ENCODE results near the gene TIE1.

TIE1 gene

DNA sequence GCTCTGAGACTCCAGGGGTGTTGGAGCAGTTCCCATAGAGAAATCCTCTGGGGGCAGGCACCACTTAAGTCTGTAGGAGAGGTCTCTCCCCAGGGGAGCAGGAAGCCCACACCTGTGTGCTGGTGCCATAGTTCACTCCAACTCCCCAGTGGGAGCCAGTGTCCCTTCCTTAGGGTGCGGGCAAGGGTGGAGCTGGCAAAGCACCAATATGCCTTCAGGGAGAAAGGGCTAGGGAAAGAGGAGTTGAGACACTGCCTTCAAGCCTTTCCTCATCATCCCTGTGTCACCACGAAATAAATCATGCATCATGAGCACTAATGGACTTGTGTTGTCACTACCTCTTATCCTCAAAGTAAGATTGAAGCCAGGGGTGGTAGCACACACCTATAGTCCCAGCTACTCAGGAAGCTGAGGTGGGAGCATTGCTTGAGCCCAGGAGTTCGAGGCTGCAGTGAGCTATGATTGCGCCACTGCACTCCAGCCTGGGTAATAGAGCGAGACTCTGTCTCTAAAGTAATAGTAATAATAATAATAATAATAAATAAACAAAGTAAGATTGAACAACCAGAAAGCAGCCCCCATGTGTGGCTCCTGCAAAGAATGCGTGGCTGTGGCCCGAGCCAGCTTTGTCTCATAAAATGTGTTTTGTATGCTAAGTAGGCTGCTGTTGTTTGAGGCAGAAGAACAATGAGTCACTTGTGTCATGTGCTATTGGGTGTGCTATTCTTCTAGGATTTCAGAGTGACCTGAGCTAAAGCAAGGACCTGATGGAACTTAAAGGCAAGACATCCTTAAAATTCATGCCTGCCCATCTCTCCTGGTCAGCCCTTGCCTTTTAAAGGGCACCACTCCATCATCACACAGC is 6.7 kb upstream of the TIE1 start:
- peaks cover 39% of the 10 kb centered on the region for H3K4me1 ChIP-seq (ENCODE audit: insufficient read depth, low read length)
- H3K9ac ChIP-seq (ENCODE audit: low read depth, low read length), result no peak overlapping the region
- H3K9me3 ChIP-seq (ENCODE audit: control insufficient read depth, insufficient read depth, low read length), result no peaks in the 10 kb centered on the region
- H3K36me3 ChIP-seq (ENCODE audit: insufficient read depth, low read length), result no peaks in the 10 kb centered on the region

DNA sequence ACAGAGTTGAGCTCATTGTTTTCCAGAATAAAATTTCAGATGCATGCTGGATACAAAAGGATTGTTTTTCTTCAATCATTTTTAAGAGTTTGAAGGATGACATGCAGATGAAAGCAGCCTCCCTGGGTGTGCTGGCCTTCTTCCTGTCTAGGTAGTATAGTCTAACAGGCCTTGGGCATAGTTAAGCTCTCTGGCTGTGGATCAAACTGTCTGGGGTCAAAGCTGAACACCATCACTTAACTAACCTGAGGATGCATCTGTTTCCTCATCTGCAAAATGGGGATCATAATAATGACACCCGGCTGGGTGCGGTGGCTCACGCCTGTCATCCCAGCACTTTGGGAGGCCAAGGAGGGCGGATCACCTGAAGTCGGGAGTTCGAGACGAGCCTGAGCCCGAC is 6.0 kb upstream of the TIE1 start:
- peaks cover 45% of the 10 kb centered on the region for H3K4me1 ChIP-seq (ENCODE audit: insufficient read depth, low read length)
- no peaks in the 10 kb centered on the region for H3K9me3 ChIP-seq (ENCODE audit: control insufficient read depth, insufficient read depth, low read length)
- no peak overlapping the region for H3K9ac ChIP-seq (ENCODE audit: low read depth, low read length)
- no peaks in the 10 kb centered on the region for H3K36me3 ChIP-seq (ENCODE audit: insufficient read depth, low read length)

DNA sequence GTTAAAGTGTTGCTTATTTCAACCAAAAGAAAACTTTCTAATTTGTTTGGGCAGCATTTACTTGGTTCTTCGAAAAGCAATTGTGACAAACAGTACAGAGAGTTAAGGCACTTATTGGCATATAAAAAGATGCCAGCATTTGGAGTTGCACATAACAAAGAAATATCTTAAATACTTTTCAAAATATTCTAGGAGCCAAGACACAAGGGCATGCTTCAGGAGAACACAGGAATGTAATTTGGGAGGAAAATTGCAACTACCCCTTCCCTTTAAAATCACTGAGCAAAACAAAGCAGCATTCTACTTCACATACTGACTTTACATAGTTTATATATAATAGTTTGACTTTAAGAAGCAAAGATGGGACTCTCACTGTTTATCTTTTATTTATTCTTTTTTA is 4.6 kb upstream of the TIE1 start:
- no peaks in the 10 kb centered on the region for H3K9me3 ChIP-seq (ENCODE audit: control insufficient read depth, insufficient read depth, low read length)
- H3K36me3 ChIP-seq (ENCODE audit: insufficient read depth, low read length), result no peaks in the 10 kb centered on the region
- no peak overlapping the region for H3K9ac ChIP-seq (ENCODE audit: low read depth, low read length)
- H3K4me1 ChIP-seq (ENCODE audit: insufficient read depth, low read length), result peaks cover 51% of the 10 kb centered on the region

DNA sequence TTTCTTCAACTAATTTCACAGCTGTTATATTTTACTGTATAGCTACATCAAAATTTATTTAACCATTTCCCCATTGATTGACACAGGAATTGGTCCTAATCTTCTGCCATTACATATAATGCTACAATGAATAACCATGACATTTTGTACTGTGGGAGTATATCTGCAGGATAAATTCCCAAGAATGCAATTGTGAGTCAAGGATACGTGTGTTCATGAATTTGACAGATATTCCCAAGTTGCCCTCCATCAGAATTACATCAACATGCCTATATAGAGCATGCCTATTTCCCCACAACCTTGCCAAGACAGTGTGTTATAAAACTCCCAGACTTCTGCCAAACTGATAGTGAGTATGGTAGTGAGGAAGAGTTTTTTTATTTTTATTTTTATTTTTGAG is 2.7 kb upstream of the TIE1 start:
- Histone ChIP-seq H3K4me1 (ENCODE audit: insufficient read depth, low read length) (peaks cover 57% of the 10 kb centered on the region), H3K36me3 (ENCODE audit: insufficient read depth, low read length) (no peaks in the 10 kb centered on the region), H3K9ac (ENCODE audit: low read depth, low read length) (no peak overlapping the region), H3K9me3 (ENCODE audit: control insufficient read depth, insufficient read depth, low read length) (no peaks in the 10 kb centered on the region)

DNA sequence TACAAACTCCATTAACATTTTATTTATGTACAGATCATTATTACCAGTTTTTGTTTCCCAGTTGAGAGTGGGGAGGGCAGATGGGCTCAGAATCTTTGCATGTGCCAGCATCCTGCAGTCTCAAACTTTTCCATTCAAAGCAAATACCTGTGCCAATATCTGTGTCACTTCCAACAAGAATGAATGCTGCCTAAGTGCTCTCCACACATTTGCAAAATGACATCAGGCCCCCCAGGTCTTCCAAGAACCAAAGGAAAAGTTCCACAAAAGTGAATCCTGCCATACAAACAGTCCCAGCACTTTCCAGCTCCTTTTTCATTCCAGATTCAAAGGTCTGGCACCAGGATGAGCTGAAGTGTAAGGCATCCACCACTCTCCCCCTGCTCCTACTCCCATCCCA is 1.7 kb upstream of the TIE1 start:
- no peaks in the 10 kb centered on the region for H3K9me3 ChIP-seq (ENCODE audit: control insufficient read depth, insufficient read depth, low read length)
- H3K9ac ChIP-seq (ENCODE audit: low read depth, low read length), result no peak overlapping the region
- H3K36me3 ChIP-seq (ENCODE audit: insufficient read depth, low read length), result no peaks in the 10 kb centered on the region
- H3K4me1 ChIP-seq (ENCODE audit: insufficient read depth, low read length), result peaks cover 54% of the 10 kb centered on the region

DNA sequence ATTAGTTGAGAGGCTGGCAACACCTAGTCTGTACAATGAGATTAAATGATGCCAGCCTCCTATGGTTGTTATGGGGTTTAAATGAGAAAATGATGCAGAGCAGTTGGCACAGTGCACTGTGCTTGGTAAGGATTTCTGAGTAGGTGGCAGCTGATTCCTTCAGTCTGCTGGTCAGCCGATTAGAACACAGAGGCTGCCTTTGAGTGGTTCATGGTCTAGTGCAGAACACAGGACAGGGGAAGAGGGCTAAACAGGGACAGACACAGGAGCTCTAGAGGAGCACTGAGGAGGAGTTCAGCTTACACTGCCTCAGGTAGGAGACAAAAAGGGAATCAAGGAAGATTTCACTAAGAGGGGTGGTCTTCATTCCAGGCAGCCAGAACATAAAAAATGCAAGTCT is 1.4 kb downstream of the TIE1 start:
- Histone ChIP-seq H3K9ac (ENCODE audit: low read depth, low read length) (no peak overlapping the region), H3K4me1 (ENCODE audit: insufficient read depth, low read length) (peaks cover 28% of the 10 kb centered on the region), H3K9me3 (ENCODE audit: control insufficient read depth, insufficient read depth, low read length) (no peaks in the 10 kb centered on the region), H3K36me3 (ENCODE audit: insufficient read depth, low read length) (no peaks in the 10 kb centered on the region; the same call in 1 of the 2 replicates)

DNA sequence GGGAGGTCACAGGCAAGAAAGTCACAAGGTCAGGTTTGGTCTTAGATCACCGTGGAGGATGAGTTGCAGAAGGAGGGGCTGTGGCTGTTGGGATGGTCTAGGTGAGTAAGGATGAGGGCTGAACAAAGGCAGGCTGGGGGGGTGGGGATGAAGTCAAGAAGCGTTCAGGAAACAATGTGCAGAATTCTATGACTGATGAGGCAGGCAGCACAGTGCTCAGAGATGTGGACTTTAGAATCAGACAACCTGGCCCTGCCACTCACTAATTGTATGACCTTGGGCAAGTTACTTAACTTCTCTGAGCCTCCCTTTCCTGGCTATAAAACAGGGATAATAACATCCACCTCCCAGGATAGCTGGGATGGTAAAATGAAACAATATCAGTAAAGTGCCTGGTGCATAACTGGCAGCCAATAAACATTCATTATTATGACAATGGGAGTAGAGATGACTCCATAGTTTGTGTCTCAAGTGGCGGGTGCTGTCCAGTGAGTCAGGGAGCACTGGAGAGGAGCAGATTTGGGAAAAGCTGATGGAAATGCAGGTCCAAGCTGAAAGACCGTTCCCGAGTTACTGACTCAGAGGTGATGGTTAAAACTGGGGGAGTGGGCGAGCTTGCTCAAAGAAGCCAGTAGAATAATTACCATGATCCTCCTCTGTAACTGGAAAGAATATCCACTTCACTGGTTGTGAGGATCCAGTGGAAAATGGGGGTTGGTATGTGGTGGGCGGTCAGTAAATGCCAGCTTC is 2.1 kb downstream of the TIE1 start:
- Histone ChIP-seq H3K9ac (ENCODE audit: low read depth, low read length) (no peak overlapping the region), H3K36me3 (ENCODE audit: insufficient read depth, low read length) (no peaks in the 10 kb centered on the region; the same call in 1 of the 2 replicates), H3K4me1 (ENCODE audit: insufficient read depth, low read length) (peaks cover 24% of the 10 kb centered on the region), H3K9me3 (ENCODE audit: control insufficient read depth, insufficient read depth, low read length) (no peaks in the 10 kb centered on the region)

DNA sequence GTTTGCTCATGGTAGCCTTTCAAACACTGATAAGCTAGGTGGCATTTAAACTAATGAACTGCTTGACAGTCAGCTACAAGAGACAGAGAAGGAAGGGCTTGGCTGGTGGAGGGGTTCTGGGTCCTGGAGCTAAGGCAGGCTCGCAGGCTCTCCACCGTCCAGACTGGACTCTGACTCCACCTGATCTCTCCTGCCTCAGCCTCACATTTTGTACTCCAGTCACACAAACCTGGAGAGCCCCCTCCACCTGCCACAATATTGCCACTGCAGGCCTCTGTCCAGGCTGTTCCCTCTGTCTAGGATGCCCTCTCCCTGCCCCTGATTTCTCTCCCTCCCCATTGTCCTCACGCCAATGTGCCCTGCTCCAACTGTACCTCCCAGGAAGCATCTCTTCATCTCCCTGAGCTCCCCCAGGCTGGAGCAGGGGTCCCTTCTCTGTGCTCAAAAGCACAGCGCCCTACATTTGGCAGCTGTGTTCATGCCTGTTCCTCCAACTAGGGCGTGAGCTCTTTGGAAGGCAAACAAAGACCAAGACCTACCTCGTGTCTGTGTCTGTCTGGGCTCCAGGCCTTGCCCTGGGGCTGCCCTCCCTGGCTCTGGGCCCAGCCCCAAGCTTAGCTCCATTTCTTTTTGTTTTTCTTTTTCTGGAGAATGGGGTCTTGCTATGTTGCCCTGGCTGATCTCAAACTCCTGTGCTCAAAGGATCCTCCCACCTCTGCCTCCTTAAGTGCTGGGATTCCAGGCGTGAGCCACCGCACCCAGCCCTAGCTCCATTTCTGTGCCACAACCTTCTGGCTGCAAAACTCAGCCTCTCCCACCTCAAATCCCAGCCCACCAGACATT is 2.9 kb downstream of the TIE1 start:
- Histone ChIP-seq H3K9ac (ENCODE audit: low read depth, low read length) (no peak overlapping the region), H3K4me1 (ENCODE audit: insufficient read depth, low read length) (peaks cover 23% of the 10 kb centered on the region), H3K9me3 (ENCODE audit: control insufficient read depth, insufficient read depth, low read length) (no peaks in the 10 kb centered on the region), H3K36me3 (ENCODE audit: insufficient read depth, low read length) (no peaks in the 10 kb centered on the region; the same call in 1 of the 2 replicates)

DNA sequence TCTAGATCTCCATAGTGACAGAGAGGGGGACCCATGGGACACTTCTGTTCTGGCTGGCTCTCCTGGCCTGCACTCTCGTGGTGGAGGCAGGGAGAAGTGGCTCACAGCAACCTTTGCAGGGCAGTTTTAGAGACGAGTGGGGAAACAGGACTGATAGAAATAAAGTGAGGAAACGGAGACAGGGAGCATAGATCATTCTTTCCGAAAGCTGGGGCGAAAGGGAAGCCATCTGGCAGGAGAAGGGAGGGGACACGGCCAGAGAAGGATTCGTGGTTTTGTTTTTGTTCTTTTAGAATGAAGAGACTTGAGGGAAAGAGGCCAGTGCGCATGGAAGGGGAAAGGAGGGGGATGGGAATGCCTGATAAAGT is 3.5 kb downstream of the TIE1 start:
- peaks cover 17% of the 10 kb centered on the region for H3K4me1 ChIP-seq (ENCODE audit: insufficient read depth, low read length)

DNA sequence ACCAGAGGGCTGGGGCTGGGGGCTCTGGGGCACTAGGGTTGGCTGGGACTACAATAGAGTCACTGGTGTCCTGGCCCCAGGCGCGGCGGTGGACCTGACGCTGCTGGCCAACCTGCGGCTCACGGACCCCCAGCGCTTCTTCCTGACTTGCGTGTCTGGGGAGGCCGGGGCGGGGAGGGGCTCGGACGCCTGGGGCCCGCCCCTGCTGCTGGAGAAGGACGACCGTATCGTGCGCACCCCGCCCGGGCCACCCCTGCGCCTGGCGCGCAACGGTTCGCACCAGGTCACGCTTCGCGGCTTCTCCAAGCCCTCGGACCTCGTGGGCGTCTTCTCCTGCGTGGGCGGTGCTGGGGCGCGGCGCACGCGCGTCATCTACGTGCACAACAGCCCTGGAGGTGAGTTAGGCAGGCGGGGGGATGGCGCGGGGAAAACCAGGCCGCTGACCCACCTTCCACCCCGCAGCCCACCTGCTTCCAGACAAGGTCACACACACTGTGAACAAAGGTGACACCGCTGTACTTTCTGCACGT is 4.1 kb downstream of the TIE1 start:
- Histone ChIP-seq H3K36me3 (ENCODE audit: insufficient read depth, low read length) (no peaks in the 10 kb centered on the region; the same call in 1 of the 2 replicates), H3K9ac (ENCODE audit: low read depth, low read length) (no peak overlapping the region), H3K4me1 (ENCODE audit: insufficient read depth, low read length) (peaks cover 12% of the 10 kb centered on the region), H3K9me3 (ENCODE audit: control insufficient read depth, insufficient read depth, low read length) (no peaks in the 10 kb centered on the region)

More for the DNA sequence above, 3.5 kb downstream of the TIE1 start:
- Histone ChIP-seq H3K9me3 (ENCODE audit: control insufficient read depth, insufficient read depth, low read length) (no peaks in the 10 kb centered on the region), H3K36me3 (ENCODE audit: insufficient read depth, low read length) (no peaks in the 10 kb centered on the region; the same call in 1 of the 2 replicates), H3K9ac (ENCODE audit: low read depth, low read length) (no peak overlapping the region)

DNA sequence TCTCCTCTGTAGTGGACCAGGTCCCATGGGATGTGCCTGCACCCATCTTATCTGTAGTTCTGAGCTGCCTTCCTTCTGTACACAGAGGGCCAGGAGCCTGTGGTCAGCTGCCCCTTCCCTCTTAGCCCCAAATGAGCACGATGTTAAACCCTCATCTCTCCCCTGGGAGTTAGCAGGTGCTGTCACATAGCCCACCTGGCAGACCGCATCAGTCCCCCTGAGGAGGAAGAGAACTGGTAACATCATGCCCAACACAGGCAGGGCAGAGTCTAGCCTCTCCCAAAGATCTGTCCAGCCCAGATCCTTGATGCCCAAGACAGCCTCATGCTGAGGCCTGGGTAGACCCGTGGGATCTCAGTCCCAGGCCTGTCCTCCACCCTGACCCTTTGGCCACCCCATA is 4.7 kb downstream of the TIE1 start:
- H3K4me1 ChIP-seq (ENCODE audit: insufficient read depth, low read length), result peaks cover 7% of the 10 kb centered on the region; the same call in 1 of the 2 replicates
- no peaks in the 10 kb centered on the region for H3K9me3 ChIP-seq (ENCODE audit: control insufficient read depth, insufficient read depth, low read length)
- no peaks in the 10 kb centered on the region; the same call in 1 of the 2 replicates for H3K36me3 ChIP-seq (ENCODE audit: insufficient read depth, low read length)
- H3K9ac ChIP-seq (ENCODE audit: low read depth, low read length), result no peak overlapping the region

DNA sequence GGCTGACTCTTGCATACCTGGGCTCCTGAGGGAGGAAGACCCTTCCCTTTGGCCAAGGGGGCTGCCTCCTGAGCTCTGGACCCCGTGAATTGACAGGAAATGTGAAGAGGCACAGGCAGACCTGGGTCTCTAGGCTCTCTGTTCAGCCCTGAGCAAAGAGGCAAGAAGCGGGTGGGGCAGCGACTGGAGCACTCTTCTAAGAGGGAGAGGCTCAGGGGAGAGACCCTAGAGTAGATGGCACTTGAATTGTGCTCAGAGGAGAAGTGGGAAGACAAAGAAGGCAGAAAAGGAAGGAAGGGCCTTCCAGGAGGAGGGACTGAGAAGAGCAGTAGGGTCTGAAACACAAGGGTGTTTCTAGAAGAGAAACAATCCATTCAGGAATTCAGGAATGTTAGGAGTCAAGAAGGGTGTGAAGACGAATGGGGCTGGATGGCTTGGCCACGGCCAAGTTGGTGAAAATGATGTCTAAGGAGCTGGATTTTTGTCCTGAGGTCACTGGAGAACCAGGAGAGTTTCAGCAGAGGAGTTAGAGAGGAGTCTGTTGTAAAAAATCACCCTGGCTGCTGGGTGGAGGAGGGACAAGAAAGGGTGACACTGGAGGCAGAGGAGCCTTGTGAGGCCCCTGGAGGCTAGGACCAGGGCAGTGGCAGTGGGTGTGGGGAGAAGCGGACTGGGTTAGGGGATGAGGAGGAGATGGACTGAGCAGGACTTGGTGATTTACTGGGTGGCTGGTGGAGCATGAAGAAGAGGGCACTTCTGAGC is 5.3 kb downstream of the TIE1 start:
- H3K36me3 ChIP-seq (ENCODE audit: insufficient read depth, low read length), result no peaks in the 10 kb centered on the region; the same call in 1 of the 2 replicates
- peaks cover 7% of the 10 kb centered on the region; the same call in 1 of the 2 replicates for H3K4me1 ChIP-seq (ENCODE audit: insufficient read depth, low read length)
- H3K9me3 ChIP-seq (ENCODE audit: control insufficient read depth, insufficient read depth, low read length), result no peaks in the 10 kb centered on the region
- H3K9ac ChIP-seq (ENCODE audit: low read depth, low read length), result no peak overlapping the region

DNA sequence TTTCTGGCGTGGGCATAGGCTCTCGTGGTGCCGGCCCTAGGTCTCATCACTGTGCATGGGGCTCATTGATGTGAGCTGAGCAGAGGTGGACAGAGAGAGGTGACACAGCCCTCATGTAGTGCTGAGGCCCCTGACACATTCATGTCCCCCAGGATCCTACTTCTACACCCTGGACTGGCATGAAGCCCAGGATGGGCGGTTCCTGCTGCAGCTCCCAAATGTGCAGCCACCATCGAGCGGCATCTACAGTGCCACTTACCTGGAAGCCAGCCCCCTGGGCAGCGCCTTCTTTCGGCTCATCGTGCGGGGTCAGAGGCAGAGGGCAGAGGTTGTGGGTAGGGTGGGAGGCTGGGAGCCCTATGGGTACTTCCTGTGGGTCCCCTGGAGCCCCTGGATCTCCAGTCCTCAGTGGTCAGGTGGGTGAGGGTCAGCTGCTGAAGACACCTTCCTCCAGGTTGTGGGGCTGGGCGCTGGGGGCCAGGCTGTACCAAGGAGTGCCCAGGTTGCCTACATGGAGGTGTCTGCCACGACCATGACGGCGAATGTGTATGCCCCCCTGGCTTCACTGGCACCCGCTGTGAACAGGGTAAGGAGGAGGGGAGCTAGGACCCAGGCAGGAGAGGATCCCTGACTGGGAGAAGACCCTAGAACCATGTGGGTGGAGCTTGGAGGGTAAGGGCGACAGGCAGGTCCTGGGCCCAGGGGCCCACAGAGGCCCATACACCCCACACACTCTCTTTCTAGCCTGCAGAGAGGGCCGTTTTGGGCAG is 6.1 kb downstream of the TIE1 start:
- Histone ChIP-seq H3K9me3 (ENCODE audit: control insufficient read depth, insufficient read depth, low read length) (no peaks in the 10 kb centered on the region), H3K4me1 (ENCODE audit: insufficient read depth, low read length) (peaks cover 7% of the 10 kb centered on the region; the same call in 1 of the 2 replicates), H3K36me3 (ENCODE audit: insufficient read depth, low read length) (no peaks in the 10 kb centered on the region; the same call in 1 of the 2 replicates), H3K9ac (ENCODE audit: low read depth, low read length) (no peak overlapping the region)

Measured in ES-I3 (cell line).